ENCODE results near the gene HCFC1R1. TPM values are rescaled to one million over a fixed set of nuclear protein-coding genes. Genes with fewer than 3 reads are reported as not detected.

Gene HCFC1R1
- total and polyA plus RNA-seq, 4 donors = 88.5 to 303 (median 199) TPM

DNA sequence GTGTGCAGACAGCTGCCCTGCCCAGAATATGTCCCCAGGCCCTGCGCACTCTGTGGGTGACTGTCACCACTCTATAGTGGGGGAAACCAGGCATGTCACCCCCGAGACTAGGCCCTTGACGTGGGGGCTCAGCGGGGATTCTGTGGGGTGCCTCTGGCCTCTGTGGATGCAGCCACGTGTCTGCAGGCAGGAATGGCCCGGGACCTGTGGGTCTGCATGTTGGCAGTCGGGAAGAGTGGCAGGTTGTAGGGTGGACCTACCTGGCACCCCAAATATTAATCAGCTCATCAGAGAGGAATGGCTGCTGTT lies 42.7 kb upstream of the HCFC1R1 start:
- no peak overlapping the region for H3K27ac ChIP-seq (ENCODE audit: low read depth in 1 of 2, low read length in 2 of 2)
- no peaks in the 10 kb centered on the region for H3K36me3 ChIP-seq (ENCODE audit: control insufficient read depth in 1 of 2, insufficient read depth in 2 of 2, low read length in 1 of 2)
- H3K9me3 ChIP-seq (ENCODE audit: control insufficient read depth, low read length) = no peaks in the 10 kb centered on the region
- ATAC-seq (ENCODE audit: low FRiP score) = no peak
- DNase-seq = no peak
- WGBS, 2 donors = 92 to 95% methylated on average over 7 of the region's 7 CpGs
- intact Hi-C loops (cut with DNase I) = no loop called here
- H3K4me1 ChIP-seq (ENCODE audit: control insufficient read depth in 1 of 2, insufficient read depth in 2 of 2, low read length in 2 of 2) = no peaks in the 10 kb centered on the region
- no peaks in the 10 kb centered on the region for H3K27me3 ChIP-seq (ENCODE audit: control insufficient read depth in 1 of 2, insufficient read depth in 2 of 2, low read length in 1 of 2)
- no peak overlapping the region for H3K4me3 ChIP-seq (ENCODE audit: low read length in 2 of 2)

DNA sequence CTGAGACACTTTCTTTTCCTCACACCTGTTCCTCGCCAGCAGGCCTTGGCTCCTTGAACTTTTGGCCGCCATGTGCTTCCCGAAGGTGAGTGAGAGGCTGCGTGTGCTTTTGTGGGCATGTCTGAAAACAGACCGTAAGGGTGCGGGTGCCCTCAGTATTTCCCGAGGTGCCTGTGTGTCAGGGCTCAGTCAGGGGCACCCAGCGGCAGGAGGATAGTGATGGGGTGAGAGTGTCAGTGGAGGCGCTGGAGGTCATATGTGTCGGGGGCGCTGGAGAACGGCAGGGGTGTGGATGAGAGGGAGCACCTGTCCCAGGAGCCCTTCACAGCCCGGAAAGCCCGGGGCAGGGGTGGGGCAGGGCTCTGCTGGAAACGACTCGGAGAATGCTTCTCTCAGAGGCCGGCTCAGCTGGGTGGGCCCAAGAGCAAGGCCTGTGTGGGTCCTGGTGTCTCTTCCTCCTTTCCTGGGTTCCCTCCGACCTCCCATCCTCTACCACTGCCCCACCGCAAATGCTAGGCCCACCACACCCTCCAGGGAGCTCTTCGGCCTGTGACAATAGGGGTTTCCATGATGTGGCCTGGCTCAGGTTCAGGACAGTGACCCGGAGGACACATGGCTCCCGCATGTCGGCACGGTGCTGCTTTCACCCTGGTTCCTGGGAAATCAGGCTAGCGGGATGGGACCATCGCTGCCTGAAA lies 42.1 kb upstream of the HCFC1R1 start:
- 86 to 88% methylated on average over 25 to 26 of the region's 26 CpGs for WGBS, 2 donors
- intact Hi-C loops (cut with DNase I) = loop anchor here in 1 of 2 donors (2.0 kb wide), 1 partner anchor 47 kb away; the partner anchor contains the start of gene ZNF205
- Histone ChIP-seq H3K4me3 (ENCODE audit: low read length in 2 of 2) (no peak overlapping the region), H3K4me1 (ENCODE audit: control insufficient read depth in 1 of 2, insufficient read depth in 2 of 2, low read length in 2 of 2) (no peaks in the 10 kb centered on the region), H3K36me3 (ENCODE audit: control insufficient read depth in 1 of 2, insufficient read depth in 2 of 2, low read length in 1 of 2) (no peaks in the 10 kb centered on the region), H3K27me3 (ENCODE audit: control insufficient read depth in 1 of 2, insufficient read depth in 2 of 2, low read length in 1 of 2) (no peaks in the 10 kb centered on the region), H3K9me3 (ENCODE audit: control insufficient read depth, low read length) (no peaks in the 10 kb centered on the region), H3K27ac (ENCODE audit: low read depth in 1 of 2, low read length in 2 of 2) (no peak overlapping the region)
- ATAC-seq (ENCODE audit: low FRiP score) (no peak), DNase-seq (no peak)

DNA sequence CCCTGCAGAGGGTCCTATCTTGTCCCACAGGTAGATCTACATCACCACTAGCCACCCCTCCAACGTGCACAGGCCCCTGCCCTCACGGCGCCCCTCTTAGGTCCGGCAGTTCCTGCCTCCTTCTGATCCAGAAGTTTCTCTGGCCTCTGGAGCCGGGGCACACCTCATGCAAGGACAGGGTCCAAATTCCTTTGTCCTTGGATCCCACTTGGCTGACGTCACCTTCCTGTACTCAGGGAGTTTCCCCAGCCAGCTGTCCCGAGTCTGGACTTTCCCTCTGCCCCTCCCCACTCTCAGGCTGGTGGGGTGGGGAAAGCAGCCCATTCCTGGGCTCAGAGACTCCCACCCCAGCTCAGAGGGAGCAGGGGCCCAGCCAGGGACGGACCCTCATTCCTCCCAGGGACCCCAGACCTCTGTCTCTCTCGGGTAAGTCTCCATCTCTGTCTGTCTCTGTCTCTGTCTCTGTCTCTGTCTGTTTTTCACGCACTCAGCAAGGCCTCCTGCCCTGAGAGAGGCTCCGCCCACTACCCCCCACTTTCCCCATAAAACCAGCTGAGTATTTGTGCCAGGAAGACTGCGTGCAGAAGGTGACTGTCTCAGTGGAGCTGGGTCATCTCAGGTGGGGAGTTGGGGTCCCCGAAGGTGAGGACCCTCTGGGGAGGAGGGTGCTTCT lies 41.5 kb upstream of the HCFC1R1 start, which contains the start of gene IL32:
TSS of gene IL32 (plus strand) at position 572 of the 673 bp plus-strand sequence. CDS start 172 bp downstream, outside the sequence.
- Histone ChIP-seq H3K4me3 (ENCODE audit: low read length in 2 of 2) (no peak within 1 kb of the TSS), H3K4me1 (ENCODE audit: control insufficient read depth in 1 of 2, insufficient read depth in 2 of 2, low read length in 2 of 2) (no peaks in the 10 kb centered on the region), H3K27me3 (ENCODE audit: control insufficient read depth in 1 of 2, insufficient read depth in 2 of 2, low read length in 1 of 2) (no peaks in the 10 kb centered on the region), H3K36me3 (ENCODE audit: control insufficient read depth in 1 of 2, insufficient read depth in 2 of 2, low read length in 1 of 2) (no peaks in the 10 kb centered on the region), H3K27ac (ENCODE audit: low read depth in 1 of 2, low read length in 2 of 2) (no peak within 1 kb of the TSS), H3K9me3 (ENCODE audit: control insufficient read depth, low read length) (no peaks in the 10 kb centered on the region)
- 31 to 32% methylated on average over 13 of the region's 13 CpGs for WGBS, 2 donors
- intact Hi-C loops (cut with DNase I) = loop anchor here in 1 of 2 donors (2.0 kb wide), 1 partner anchor 48 kb away; the partner anchor contains the start of gene ZNF205
- peak; percentile 82 for ATAC-seq (ENCODE audit: low FRiP score)
- DNase-seq = peak in 1 of 2 donors; percentile 77

GRCh38 chr16:3063625-3064386 lies 40.1 kb upstream of the HCFC1R1 start:
- no peaks in the 10 kb centered on the region for H3K4me1 ChIP-seq (ENCODE audit: control insufficient read depth in 1 of 2, insufficient read depth in 2 of 2, low read length in 2 of 2)
- no peaks in the 10 kb centered on the region for H3K36me3 ChIP-seq (ENCODE audit: control insufficient read depth in 1 of 2, insufficient read depth in 2 of 2, low read length in 1 of 2)
- ATAC-seq (ENCODE audit: low FRiP score) (no peak), DNase-seq (no peak)
- no peak overlapping the region for H3K4me3 ChIP-seq (ENCODE audit: low read length in 2 of 2)
- H3K27ac ChIP-seq (ENCODE audit: low read depth in 1 of 2, low read length in 2 of 2) = no peak overlapping the region
- no peaks in the 10 kb centered on the region for H3K9me3 ChIP-seq (ENCODE audit: control insufficient read depth, low read length)
- intact Hi-C loops (cut with DNase I) = loop anchor here (2.0 to 5.0 kb wide), 2 partner anchors 49 to 103 kb away; partner anchors contain the start of gene ZNF205 (in 1 of the 2)
- 92 to 95% methylated on average over 8 of the region's 8 CpGs for WGBS, 2 donors
- no peaks in the 10 kb centered on the region for H3K27me3 ChIP-seq (ENCODE audit: control insufficient read depth in 1 of 2, insufficient read depth in 2 of 2, low read length in 1 of 2)

GRCh38 chr16:3062553-3062952 lies 38.8 kb upstream of the HCFC1R1 start:
- Histone ChIP-seq H3K9me3 (ENCODE audit: control insufficient read depth, low read length) (no peaks in the 10 kb centered on the region), H3K27ac (ENCODE audit: low read depth in 1 of 2, low read length in 2 of 2) (no peak overlapping the region), H3K36me3 (ENCODE audit: control insufficient read depth in 1 of 2, insufficient read depth in 2 of 2, low read length in 1 of 2) (no peaks in the 10 kb centered on the region), H3K4me1 (ENCODE audit: control insufficient read depth in 1 of 2, insufficient read depth in 2 of 2, low read length in 2 of 2) (no peaks in the 10 kb centered on the region), H3K27me3 (ENCODE audit: control insufficient read depth in 1 of 2, insufficient read depth in 2 of 2, low read length in 1 of 2) (no peaks in the 10 kb centered on the region), H3K4me3 (ENCODE audit: low read length in 2 of 2) (no peak overlapping the region)
- no peak for DNase-seq
- ATAC-seq (ENCODE audit: low FRiP score) = no peak
- 89 to 90% methylated on average over 6 of the region's 6 CpGs for WGBS, 2 donors
- intact Hi-C loops (cut with DNase I) = loop anchor here in 1 of 2 donors (5.0 kb wide), 1 partner anchor 105 kb away; no protein-coding TSS in a partner anchor

DNA sequence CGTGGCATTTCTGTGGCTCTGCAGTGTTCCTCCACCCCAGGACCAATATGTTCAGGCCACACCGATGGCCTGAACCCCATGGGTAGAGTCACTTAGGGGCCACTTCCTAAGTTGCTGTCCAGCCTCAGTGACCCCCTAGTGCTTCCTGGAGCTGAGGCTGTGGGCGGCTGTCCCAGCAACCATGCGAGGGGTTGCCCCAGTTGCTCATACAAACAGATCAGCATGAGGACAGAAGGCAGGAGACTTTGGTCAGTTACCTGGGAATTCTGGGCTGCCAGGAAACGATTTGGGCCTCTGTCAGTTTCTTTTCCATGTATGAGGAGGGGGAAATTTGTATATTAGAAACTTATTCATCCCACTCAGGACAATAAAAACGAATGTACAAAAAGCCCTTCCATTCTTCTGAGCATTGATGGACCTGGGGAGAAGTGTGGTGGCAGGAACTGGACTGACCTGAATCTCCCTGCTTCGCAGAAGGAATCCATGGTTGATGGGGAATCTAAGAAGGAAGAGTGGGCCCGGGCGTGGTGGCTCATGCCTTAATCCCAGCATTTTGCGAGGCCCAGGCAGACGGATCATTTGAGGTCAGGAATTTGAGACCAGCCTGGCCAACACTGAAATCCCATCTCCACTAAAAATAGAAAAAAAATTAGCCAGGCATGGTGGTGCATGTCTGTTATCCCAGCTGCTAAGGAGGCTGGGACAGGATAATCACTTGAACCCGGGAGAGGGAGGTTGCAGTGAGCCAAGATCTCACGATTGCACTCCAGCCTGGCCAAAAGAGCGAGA lies 36.8 kb upstream of the HCFC1R1 start:
- Histone ChIP-seq H3K27me3 (ENCODE audit: control insufficient read depth in 1 of 2, insufficient read depth in 2 of 2, low read length in 1 of 2) (no peaks in the 10 kb centered on the region), H3K4me1 (ENCODE audit: control insufficient read depth in 1 of 2, insufficient read depth in 2 of 2, low read length in 2 of 2) (no peaks in the 10 kb centered on the region), H3K4me3 (ENCODE audit: low read length in 2 of 2) (no peak overlapping the region), H3K27ac (ENCODE audit: low read depth in 1 of 2, low read length in 2 of 2) (no peak overlapping the region), H3K36me3 (ENCODE audit: control insufficient read depth in 1 of 2, insufficient read depth in 2 of 2, low read length in 1 of 2) (no peaks in the 10 kb centered on the region), H3K9me3 (ENCODE audit: control insufficient read depth, low read length) (no peaks in the 10 kb centered on the region)
- intact Hi-C loops (cut with DNase I) = loop anchor here in 1 of 2 donors (5.0 kb wide), 1 partner anchor 107 kb away; no protein-coding TSS in a partner anchor
- no peak for ATAC-seq (ENCODE audit: low FRiP score)
- no peak for DNase-seq
- 74 to 82% methylated on average over 14 of the region's 14 CpGs for WGBS, 2 donors

GRCh38 chr16:3059723-3060242 lies 36.0 kb upstream of the HCFC1R1 start:
- 62 to 71% methylated on average over 9 of the region's 9 CpGs for WGBS, 2 donors
- H3K4me3 ChIP-seq (ENCODE audit: low read length in 2 of 2) = peak overlapping the region in 1 of 2 donors; percentile 48
- H3K27ac ChIP-seq (ENCODE audit: low read depth in 1 of 2, low read length in 2 of 2) = peak overlapping the region in 1 of 2 donors; percentile 3
- H3K27me3 ChIP-seq (ENCODE audit: control insufficient read depth in 1 of 2, insufficient read depth in 2 of 2, low read length in 1 of 2) = no peaks in the 10 kb centered on the region
- ATAC-seq (ENCODE audit: low FRiP score) (no peak), DNase-seq (no peak)
- no peaks in the 10 kb centered on the region for H3K9me3 ChIP-seq (ENCODE audit: control insufficient read depth, low read length)
- no peaks in the 10 kb centered on the region for H3K36me3 ChIP-seq (ENCODE audit: control insufficient read depth in 1 of 2, insufficient read depth in 2 of 2, low read length in 1 of 2)
- no peaks in the 10 kb centered on the region for H3K4me1 ChIP-seq (ENCODE audit: control insufficient read depth in 1 of 2, insufficient read depth in 2 of 2, low read length in 2 of 2)
- intact Hi-C loops (cut with DNase I) = loop anchor here (1.0 to 5.0 kb wide), 5 partner anchors 48 to 108 kb away; no protein-coding TSS in a partner anchor

Data from aorta (tissue), 5 donors.